Stimulated activated CD4-positive, alpha-beta T cell treated with anti-CD3 and anti-CD28 coated beads, Interleukin-15, amount 100 ng/mL, for 48 hours (primary cell): ENCODE measurements around the gene C3.

Source experiments
- DNase-seq, 2 donors: peaks; one replicate each; pipeline ENCODE4 v3.0.0-alpha.2; 2020; ENCODE audit warnings: low read depth in 2 of 2

C3 gene

DNA sequence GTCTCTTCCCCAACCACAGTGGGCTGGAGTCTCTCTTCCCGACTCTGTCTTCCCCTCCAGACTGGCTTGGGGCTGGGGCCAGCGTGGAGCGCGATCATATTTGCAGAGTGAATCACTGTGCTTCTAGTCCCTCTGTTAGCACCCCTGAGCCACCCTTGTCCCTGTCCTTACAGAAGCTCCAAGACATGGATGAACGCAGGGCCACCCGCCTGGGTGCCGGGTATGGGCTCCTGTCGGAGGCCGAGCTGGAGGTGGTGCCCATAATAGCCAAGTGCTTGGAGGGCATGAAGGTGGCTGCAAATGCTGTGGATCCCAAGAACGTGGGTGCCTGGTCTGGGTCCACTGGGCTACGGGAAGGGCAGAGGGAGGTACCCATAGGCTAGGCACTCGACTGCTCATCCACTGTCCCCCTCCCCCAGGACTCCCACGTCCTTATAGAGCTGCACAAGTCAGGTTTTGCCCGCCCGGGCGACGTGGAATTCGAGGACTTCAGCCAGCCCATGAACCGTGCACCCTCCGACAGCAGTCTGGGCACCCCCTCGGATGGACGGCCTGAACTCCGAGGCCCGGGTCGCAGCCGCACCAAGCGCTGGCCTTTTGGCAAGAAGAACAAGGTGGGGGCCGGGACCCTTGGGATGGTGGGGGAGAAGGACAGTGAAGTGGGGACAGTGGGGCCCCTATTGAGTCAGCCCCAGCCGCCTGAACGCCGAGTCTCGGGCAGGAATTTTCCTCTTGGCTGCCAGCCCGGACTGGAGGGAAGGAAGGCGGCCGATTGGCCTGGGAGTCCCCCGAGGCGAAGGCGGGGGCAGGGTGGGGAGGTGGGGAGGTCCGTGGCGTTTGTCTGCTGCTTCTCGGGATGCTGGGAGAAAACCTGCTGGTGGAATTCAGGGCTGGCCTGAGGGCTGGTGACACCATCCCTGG is 24.2 kb upstream of the C3 start:
- DNase-seq = no peak

DNA sequence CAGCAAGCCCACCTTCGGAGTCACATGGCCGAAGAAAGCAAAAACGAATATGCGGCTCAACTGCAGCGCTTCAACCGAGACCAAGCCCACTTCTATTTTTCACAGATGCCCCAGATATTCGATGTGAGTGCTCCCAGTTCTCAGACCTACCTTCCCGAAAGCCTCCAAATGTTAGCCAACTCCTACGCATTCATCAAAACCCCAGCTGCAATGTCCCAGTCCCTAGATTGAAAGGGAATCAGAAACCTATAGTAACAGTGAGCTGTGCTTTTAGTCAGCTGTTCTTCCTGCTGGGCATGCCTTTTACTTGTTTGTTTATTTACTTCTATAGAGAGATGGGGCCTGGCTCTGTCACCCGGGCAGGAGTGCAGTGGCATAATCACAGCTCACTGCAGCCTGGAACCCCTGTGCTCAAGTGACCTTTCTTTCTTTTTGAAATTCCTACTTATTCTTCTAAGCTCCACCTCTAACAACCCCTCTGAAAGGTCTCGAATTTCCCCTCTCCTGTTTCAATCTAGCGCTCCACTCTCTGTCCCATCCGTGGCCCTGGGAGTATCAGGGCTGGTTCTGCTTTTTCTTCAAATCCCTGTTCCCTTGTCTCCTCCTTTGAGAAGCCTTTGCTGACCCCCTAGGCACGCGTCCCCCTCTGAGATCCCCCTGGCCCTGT is 23.4 kb upstream of the C3 start:
- DNase-seq = no peak

- DNase-seq = no peak
Observed at GRCh38 chr19:6743066-6743465, 22.6 kb upstream of the C3 start.

GRCh38 chr19:6740589-6741343 is 20.3 kb upstream of the C3 start:
- DNase-seq = no peak

DNA sequence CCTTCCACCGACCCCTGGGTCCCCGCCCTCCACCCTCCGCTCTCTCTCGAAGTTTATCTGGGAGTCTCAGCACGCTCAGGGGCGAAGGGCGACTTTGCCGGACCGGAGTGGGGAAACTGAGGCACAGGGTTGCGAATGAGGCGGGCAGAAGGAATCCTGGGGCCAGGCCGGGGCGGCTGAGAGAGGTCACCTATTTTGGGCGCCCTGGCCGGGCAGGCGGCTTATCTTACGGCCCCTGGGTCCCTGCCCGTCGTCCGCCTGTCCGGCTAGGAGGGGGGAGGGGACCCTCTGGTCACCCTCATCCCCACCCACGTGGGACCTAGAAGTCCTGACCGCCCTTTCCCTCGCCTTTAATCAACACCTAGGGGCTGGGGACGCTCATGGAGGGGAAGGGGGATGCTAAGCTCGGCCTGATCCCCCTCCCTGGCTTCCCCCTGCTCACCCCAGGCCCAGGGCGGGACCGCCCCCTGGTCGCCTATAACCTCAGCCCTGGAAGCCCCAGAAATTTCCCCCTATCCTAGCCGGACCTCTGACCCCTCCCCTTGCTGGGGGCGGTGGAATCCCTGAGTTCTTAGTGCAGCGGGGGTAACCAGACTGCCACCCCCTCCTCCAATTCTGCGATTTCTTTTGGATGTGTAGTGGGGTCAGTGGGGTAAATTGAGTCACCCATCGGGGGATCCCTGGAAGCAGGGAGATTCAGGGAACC is 19.6 kb upstream of the C3 start:
- no peak for DNase-seq

GRCh38 chr19:6739390-6739882 is 19.0 kb upstream of the C3 start, which contains the start of gene TRIP10:
Gene TRIP10 (plus strand): TSS chr19:6739680. CDS start chr19:6739762, 82 bp downstream.
- peak; percentile 52 to 74 for DNase-seq

- DNase-seq = no peak
Observed at GRCh38 chr19:6738787-6739389, 18.4 kb upstream of the C3 start.

- peak; percentile 67 to 77 for DNase-seq
Observed at GRCh38 chr19:6737873-6738786, 17.7 kb upstream of the C3 start.

- DNase-seq = peak; percentile 99
Observed at GRCh38 chr19:6737284-6737872, 16.9 kb upstream of the C3 start, which contains the start of gene GPR108. Gene GPR108 (minus strand): TSS chr19:6737580. CDS start chr19:6737576, 4 bp downstream.

DNA sequence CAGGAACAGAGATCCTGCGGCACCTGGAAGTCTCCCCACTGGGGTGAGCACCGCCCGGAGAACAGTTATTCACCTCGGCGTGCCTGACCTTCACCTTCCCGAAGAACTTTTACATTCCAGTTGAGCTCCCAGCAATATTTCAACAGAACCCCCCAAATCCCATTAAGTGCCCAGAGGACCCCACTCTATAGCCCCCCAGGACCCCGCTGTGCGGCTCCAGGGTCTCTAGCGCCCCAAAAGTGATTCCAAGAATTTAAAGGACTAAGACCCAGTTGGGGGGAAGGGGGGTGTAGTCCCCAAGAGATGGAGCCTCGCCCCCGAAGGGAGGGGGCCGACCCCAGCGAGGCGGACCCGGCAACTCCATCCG is 16.4 kb upstream of the C3 start:
- no peak for DNase-seq

DNA sequence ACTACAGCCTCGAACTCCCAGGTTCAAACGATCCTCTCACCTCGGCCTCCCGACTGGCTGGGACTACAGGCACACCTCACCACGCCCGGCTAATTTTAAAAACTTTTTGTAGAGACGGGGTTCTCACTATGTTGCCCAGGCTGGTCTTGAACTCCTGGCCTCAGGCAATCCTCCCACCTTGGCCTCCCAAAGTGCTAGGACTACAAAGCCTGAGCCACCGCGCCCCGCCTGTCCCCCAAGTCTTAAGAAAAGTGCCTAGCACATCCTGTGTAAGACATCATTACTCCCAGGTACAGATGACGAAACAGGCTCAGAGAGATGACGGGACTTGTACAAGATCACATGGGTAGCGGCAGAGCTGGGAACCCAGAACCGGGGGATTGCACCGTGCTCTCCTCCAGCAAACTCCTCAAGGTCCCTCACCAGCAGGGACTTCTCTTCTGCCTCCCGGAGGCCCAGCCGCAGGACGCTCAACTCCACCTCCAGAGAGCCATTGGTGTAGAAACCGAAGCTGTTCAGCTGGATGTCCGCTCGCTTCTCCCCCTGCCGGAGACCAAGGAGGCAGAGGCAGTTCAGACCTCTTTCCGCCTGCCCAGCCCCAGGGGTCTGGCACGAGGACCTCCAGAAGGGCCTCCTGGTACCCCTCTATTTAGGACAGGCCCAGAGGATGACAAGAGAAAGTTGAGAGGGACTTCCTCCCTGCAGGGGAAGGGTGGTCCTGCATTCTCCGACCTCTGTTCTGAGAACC is 15.9 kb upstream of the C3 start:
- peak; percentile 58 to 63 for DNase-seq

DNA sequence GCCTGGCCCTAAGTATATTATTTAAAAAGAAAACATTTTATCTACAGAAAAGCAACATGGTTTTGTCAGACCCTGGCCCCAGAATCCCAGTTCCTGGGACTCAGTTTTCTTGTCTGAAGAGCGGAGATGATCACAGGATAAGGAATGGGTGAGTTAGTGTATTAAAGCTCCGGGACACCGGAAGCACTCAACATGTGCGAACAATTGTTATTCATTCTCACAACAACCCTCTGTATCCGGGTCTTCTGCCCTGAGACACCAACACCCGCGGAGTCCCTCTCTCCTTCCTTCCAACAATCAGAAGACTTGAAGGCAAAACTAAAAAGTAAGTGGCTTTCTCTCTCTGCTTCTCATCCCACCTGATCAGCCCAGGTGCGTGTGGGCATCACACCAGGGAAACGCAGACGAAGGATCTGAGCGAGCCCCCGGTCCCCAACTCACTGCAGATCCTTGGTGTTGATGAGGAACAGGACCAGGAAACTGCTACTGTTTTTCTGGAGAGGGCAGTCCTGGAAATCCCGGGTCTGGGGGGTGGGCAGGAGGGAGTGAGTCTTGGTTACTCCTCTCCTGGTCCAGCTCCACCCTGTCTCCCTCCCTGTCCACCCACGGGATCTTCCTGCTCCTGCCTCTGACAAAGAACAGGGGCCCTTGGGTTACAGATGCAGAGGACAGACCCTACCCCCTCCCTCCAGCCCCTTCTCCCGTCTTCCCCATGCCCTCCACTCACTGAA is 14.9 kb upstream of the C3 start:
- no peak for DNase-seq

- DNase-seq = no peak
Observed at GRCh38 chr19:6734096-6734696, 13.7 kb upstream of the C3 start.

DNA sequence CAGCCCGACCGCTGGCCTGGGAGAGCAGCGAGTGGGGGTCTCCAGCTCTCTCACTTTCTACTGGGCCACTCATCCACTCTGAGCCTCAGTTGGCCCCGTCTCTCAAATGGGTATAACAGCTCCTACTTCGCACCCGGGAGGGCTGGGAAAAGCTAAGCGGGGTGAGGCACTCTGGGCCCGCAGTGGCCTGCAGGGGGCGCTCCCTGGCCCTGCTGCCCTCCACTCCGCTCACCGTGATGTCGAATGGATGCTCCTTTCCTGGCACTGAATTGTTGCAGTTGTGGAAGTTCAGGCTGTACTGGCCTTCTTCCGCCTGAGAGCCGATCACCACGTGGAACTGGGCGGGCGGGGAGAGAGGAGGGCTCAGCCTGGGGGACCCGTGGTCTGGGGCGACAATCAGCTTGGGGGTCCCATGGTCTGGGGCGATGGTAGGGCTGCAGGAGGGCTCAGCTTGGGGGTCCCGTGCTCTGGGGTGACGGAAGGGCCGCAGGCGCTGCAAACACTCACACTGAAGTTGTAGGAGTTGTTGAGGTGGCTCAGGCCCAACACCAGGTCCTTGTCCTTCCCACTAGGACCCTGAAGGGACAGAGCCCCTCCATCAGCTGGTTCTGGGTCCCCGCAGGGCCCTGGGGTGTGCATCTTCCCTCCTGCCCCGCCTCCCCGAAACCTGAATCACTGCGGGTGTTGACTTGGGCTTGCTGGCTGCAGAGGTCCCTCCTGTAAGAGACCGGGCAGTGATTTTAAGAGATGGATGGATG is 13.1 kb upstream of the C3 start:
- no peak for DNase-seq

- DNase-seq = no peak
Observed at GRCh38 chr19:6732803-6733337, 12.4 kb upstream of the C3 start.

- DNase-seq = no peak
Observed at GRCh38 chr19:6731822-6732221, 11.4 kb upstream of the C3 start.
